Measurements from ENCODE around the gene TTLL9.

Gene TTLL9

GRCh38 chr20:31864521-31865400 lies 5.7 kb upstream of the TTLL9 start:
- H3K27me3 ChIP-seq (ENCODE audit: insufficient read depth, insufficient read length), result peaks cover 17% of the 10 kb centered on the region
- H3K9me3 ChIP-seq (ENCODE audit: insufficient read depth, low read length), result no peaks in the 10 kb centered on the region
- TF ChIP-seq ZNF274 (IDR thresholded peaks at IDR 0.05; ENCODE audit: low read depth, low read length), result no peak
- no peak for DNase-seq (ENCODE audit: low read depth, low spot score)
- peaks cover 5% of the 10 kb centered on the region for H3K4me1 ChIP-seq (ENCODE audit: insufficient read depth, insufficient read length)
- no peaks in the 10 kb centered on the region for H3K36me3 ChIP-seq (ENCODE audit: insufficient read depth, insufficient read length, low read length)
- H3K9ac ChIP-seq (ENCODE audit: insufficient read length, low read depth), result no peak overlapping the region
- no peak overlapping the region for H3K4me3 ChIP-seq (ENCODE audit: insufficient read length, low read depth)

GRCh38 chr20:31866221-31866620 lies 4.2 kb upstream of the TTLL9 start:
- TF ChIP-seq SUZ12 (IDR thresholded peaks at IDR 0.05; ENCODE audit: extremely low read depth, insufficient read depth, insufficient read length), result no peak
- TF ChIP-seq ZNF274 (IDR thresholded peaks at IDR 0.05; ENCODE audit: low read depth, low read length), result no peak
- no peak for TF ChIP-seq YY1 (IDR thresholded peaks at IDR 0.05; ENCODE audit: insufficient read depth, insufficient read length)
- no peaks in the 10 kb centered on the region for H3K9me3 ChIP-seq (ENCODE audit: insufficient read depth, low read length)
- no peak overlapping the region for H3K9ac ChIP-seq (ENCODE audit: insufficient read length, low read depth)
- peaks cover 29% of the 10 kb centered on the region for H3K27me3 ChIP-seq (ENCODE audit: insufficient read depth, insufficient read length)
- no peaks in the 10 kb centered on the region for H3K36me3 ChIP-seq (ENCODE audit: insufficient read depth, insufficient read length, low read length)
- H3K4me1 ChIP-seq (ENCODE audit: insufficient read depth, insufficient read length), result peaks cover 2% of the 10 kb centered on the region
- no peak for DNase-seq (ENCODE audit: low read depth, low spot score)
- no peak overlapping the region for H3K4me3 ChIP-seq (ENCODE audit: insufficient read length, low read depth)

- TF ChIP-seq YY1 (IDR thresholded peaks at IDR 0.05; ENCODE audit: insufficient read depth, insufficient read length) (no peak), SUZ12 (IDR thresholded peaks at IDR 0.05; ENCODE audit: extremely low read depth, insufficient read depth, insufficient read length) (no peak), ZNF274 (IDR thresholded peaks at IDR 0.05; ENCODE audit: low read depth, low read length) (no peak)
- Histone ChIP-seq H3K4me3 (ENCODE audit: insufficient read length, low read depth) (peak overlapping the region; percentile 67), H3K27me3 (ENCODE audit: insufficient read depth, insufficient read length) (peaks cover 33% of the 10 kb centered on the region), H3K36me3 (ENCODE audit: insufficient read depth, insufficient read length, low read length) (no peaks in the 10 kb centered on the region), H3K4me1 (ENCODE audit: insufficient read depth, insufficient read length) (no peaks in the 10 kb centered on the region), H3K9me3 (ENCODE audit: insufficient read depth, low read length) (no peaks in the 10 kb centered on the region), H3K9ac (ENCODE audit: insufficient read length, low read depth) (no peak overlapping the region)
- no peak for DNase-seq (ENCODE audit: low read depth, low spot score)
Observed at GRCh38 chr20:31868853-31869672, 1.4 kb upstream of the TTLL9 start.

- TF ChIP-seq YY1 (IDR thresholded peaks at IDR 0.05; ENCODE audit: insufficient read depth, insufficient read length) (no peak), ZNF274 (IDR thresholded peaks at IDR 0.05; ENCODE audit: low read depth, low read length) (no peak), SUZ12 (IDR thresholded peaks at IDR 0.05; ENCODE audit: extremely low read depth, insufficient read depth, insufficient read length) (no peak)
- Histone ChIP-seq H3K9me3 (ENCODE audit: insufficient read depth, low read length) (no peaks in the 10 kb centered on the region), H3K36me3 (ENCODE audit: insufficient read depth, insufficient read length, low read length) (no peaks in the 10 kb centered on the region), H3K27me3 (ENCODE audit: insufficient read depth, insufficient read length) (peaks cover 33% of the 10 kb centered on the region), H3K4me3 (ENCODE audit: insufficient read length, low read depth) (peak overlapping the region; percentile 67), H3K9ac (ENCODE audit: insufficient read length, low read depth) (peak overlapping the region; percentile 75), H3K4me1 (ENCODE audit: insufficient read depth, insufficient read length) (no peaks in the 10 kb centered on the region)
- DNase-seq (ENCODE audit: low read depth, low spot score), result no peak
Observed at GRCh38 chr20:31869673-31869941, 827 bp upstream of the TTLL9 start.

GRCh38 chr20:31870726-31871617 lies 538 bp downstream of the TTLL9 start:
- Histone ChIP-seq H3K36me3 (ENCODE audit: insufficient read depth, insufficient read length, low read length) (no peaks in the 10 kb centered on the region), H3K9me3 (ENCODE audit: insufficient read depth, low read length) (no peaks in the 10 kb centered on the region), H3K27me3 (ENCODE audit: insufficient read depth, insufficient read length) (peaks cover 33% of the 10 kb centered on the region), H3K4me1 (ENCODE audit: insufficient read depth, insufficient read length) (no peaks in the 10 kb centered on the region), H3K9ac (ENCODE audit: insufficient read length, low read depth) (peak overlapping the region; percentile 64), H3K4me3 (ENCODE audit: insufficient read length, low read depth) (peak overlapping the region; percentile 67)
- DNase-seq (ENCODE audit: low read depth, low spot score), result no peak
- no peak for TF ChIP-seq ZNF274 (IDR thresholded peaks at IDR 0.05; ENCODE audit: low read depth, low read length)
- TF ChIP-seq SUZ12 (IDR thresholded peaks at IDR 0.05; ENCODE audit: extremely low read depth, insufficient read depth, insufficient read length), result no peak
- no peak for TF ChIP-seq YY1 (IDR thresholded peaks at IDR 0.05; ENCODE audit: insufficient read depth, insufficient read length)

GRCh38 chr20:31871618-31871954 lies 1.2 kb downstream of the TTLL9 start:
- Histone ChIP-seq H3K4me3 (ENCODE audit: insufficient read length, low read depth) (no peak overlapping the region), H3K9ac (ENCODE audit: insufficient read length, low read depth) (no peak overlapping the region), H3K27me3 (ENCODE audit: insufficient read depth, insufficient read length) (peaks cover 33% of the 10 kb centered on the region), H3K9me3 (ENCODE audit: insufficient read depth, low read length) (no peaks in the 10 kb centered on the region), H3K36me3 (ENCODE audit: insufficient read depth, insufficient read length, low read length) (no peaks in the 10 kb centered on the region), H3K4me1 (ENCODE audit: insufficient read depth, insufficient read length) (no peaks in the 10 kb centered on the region)
- DNase-seq (ENCODE audit: low read depth, low spot score), result no peak
- TF ChIP-seq SUZ12 (IDR thresholded peaks at IDR 0.05; ENCODE audit: extremely low read depth, insufficient read depth, insufficient read length) (no peak), YY1 (IDR thresholded peaks at IDR 0.05; ENCODE audit: insufficient read depth, insufficient read length) (no peak), ZNF274 (IDR thresholded peaks at IDR 0.05; ENCODE audit: low read depth, low read length) (no peak)

Measured in NT2/D1 (cell line).